ENCODE results near the gene PDIA2.

Gene PDIA2

GRCh38 chr16:314795-315299 is 31.9 kb downstream of the PDIA2 start:
- TF ChIP-seq ZBTB7A (IDR thresholded peaks at IDR 0.05; ENCODE audit: low read depth): no peak
- TF ChIP-seq NFIC (IDR thresholded peaks at IDR 0.05): no peak
- TF ChIP-seq EGR1 (IDR thresholded peaks at IDR 0.05): no peak
- TF ChIP-seq TEAD4 (IDR thresholded peaks at IDR 0.05): no peak
- no peak for TF ChIP-seq CREB1 (IDR thresholded peaks at IDR 0.05; ENCODE audit: low read depth)
- TF ChIP-seq RAD21 (IDR thresholded peaks at IDR 0.05; ENCODE audit: low read depth): no peak
- no peak for TF ChIP-seq EP300 (IDR thresholded peaks at IDR 0.05; ENCODE audit: borderline replicate concordance)
- no peak for TF ChIP-seq TCF12 (IDR thresholded peaks at IDR 0.05; ENCODE audit: low read depth)
- TF ChIP-seq USF1 (IDR thresholded peaks at IDR 0.05): no peak
- TF ChIP-seq FOXM1 (IDR thresholded peaks at IDR 0.05; ENCODE audit: borderline replicate concordance, low read depth): no peak
- TF ChIP-seq REST (IDR thresholded peaks at IDR 0.05; ENCODE audit: low read depth): no peak
- TF ChIP-seq CEBPB (IDR thresholded peaks at IDR 0.05): no peak
- TF ChIP-seq MAX (IDR thresholded peaks at IDR 0.05): no peak
- TF ChIP-seq YY1 (IDR thresholded peaks at IDR 0.05; ENCODE audit: low read depth): no peak
- TF ChIP-seq TAF1 (IDR thresholded peaks at IDR 0.05; ENCODE audit: low read depth): no peak

- no peak for TF ChIP-seq EGR1 (IDR thresholded peaks at IDR 0.05)
- TF ChIP-seq USF1 (IDR thresholded peaks at IDR 0.05): no peak
- TF ChIP-seq CEBPB (IDR thresholded peaks at IDR 0.05): no peak
- TF ChIP-seq TEAD4 (IDR thresholded peaks at IDR 0.05): no peak
- no peak for TF ChIP-seq CREB1 (IDR thresholded peaks at IDR 0.05; ENCODE audit: low read depth)
- no peak for TF ChIP-seq TCF12 (IDR thresholded peaks at IDR 0.05; ENCODE audit: low read depth)
- no peak for TF ChIP-seq ZBTB7A (IDR thresholded peaks at IDR 0.05; ENCODE audit: low read depth)
- TF ChIP-seq YY1 (IDR thresholded peaks at IDR 0.05; ENCODE audit: low read depth): no peak
- no peak for TF ChIP-seq NFIC (IDR thresholded peaks at IDR 0.05)
- no peak for TF ChIP-seq REST (IDR thresholded peaks at IDR 0.05; ENCODE audit: low read depth)
- TF ChIP-seq FOXM1 (IDR thresholded peaks at IDR 0.05; ENCODE audit: borderline replicate concordance, low read depth): no peak
- TF ChIP-seq TAF1 (IDR thresholded peaks at IDR 0.05; ENCODE audit: low read depth): no peak
- no peak for TF ChIP-seq MAX (IDR thresholded peaks at IDR 0.05)
- TF ChIP-seq EP300 (IDR thresholded peaks at IDR 0.05; ENCODE audit: borderline replicate concordance): no peak
- no peak for TF ChIP-seq RAD21 (IDR thresholded peaks at IDR 0.05; ENCODE audit: low read depth)
Observed at GRCh38 chr16:316741-317464, 33.9 kb downstream of the PDIA2 start.

- no peak for TF ChIP-seq ZBTB7A (IDR thresholded peaks at IDR 0.05; ENCODE audit: low read depth)
- no peak for TF ChIP-seq TAF1 (IDR thresholded peaks at IDR 0.05; ENCODE audit: low read depth)
- no peak for TF ChIP-seq NFIC (IDR thresholded peaks at IDR 0.05)
- no peak for TF ChIP-seq TCF12 (IDR thresholded peaks at IDR 0.05; ENCODE audit: low read depth)
- no peak for TF ChIP-seq EGR1 (IDR thresholded peaks at IDR 0.05)
- no peak for TF ChIP-seq TEAD4 (IDR thresholded peaks at IDR 0.05)
- no peak for TF ChIP-seq YY1 (IDR thresholded peaks at IDR 0.05; ENCODE audit: low read depth)
- TF ChIP-seq EP300 (IDR thresholded peaks at IDR 0.05; ENCODE audit: borderline replicate concordance): no peak
- no peak for TF ChIP-seq MAX (IDR thresholded peaks at IDR 0.05)
- TF ChIP-seq CEBPB (IDR thresholded peaks at IDR 0.05): no peak
- TF ChIP-seq RAD21 (IDR thresholded peaks at IDR 0.05; ENCODE audit: low read depth): no peak
- no peak for TF ChIP-seq CREB1 (IDR thresholded peaks at IDR 0.05; ENCODE audit: low read depth)
- TF ChIP-seq FOXM1 (IDR thresholded peaks at IDR 0.05; ENCODE audit: borderline replicate concordance, low read depth): no peak
- no peak for TF ChIP-seq USF1 (IDR thresholded peaks at IDR 0.05)
- no peak for TF ChIP-seq REST (IDR thresholded peaks at IDR 0.05; ENCODE audit: low read depth)
Observed at GRCh38 chr16:317583-317982, 34.6 kb downstream of the PDIA2 start.
